NCI-H1930 (cell line): Measurements from ENCODE around the gene DEFB129.
A peak's percentile ranks its signal among the peaks of the same experiment; 100 is the strongest.
"Not testable (repeated sequence)": the region's sequence is repeated elsewhere in the genome, so short reads cannot be mapped to it uniquely, and the experiment has no call there.

Experiments
- DNase-seq, 2 experiments: peaks; one replicate each; lab custom pipeline; 2025; lab: John Stamatoyannopoulos, UW

The DEFB129 gene, protein sequence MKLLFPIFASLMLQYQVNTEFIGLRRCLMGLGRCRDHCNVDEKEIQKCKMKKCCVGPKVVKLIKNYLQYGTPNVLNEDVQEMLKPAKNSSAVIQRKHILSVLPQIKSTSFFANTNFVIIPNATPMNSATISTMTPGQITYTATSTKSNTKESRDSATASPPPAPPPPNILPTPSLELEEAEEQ

GRCh38 chr20:226958-227357 is at the start of gene DEFB129:
TSS of gene DEFB129 (plus strand) at chr20:227258. CDS start at chr20:227289, 31 bp downstream.
- DNase-seq = no peak

DNA sequence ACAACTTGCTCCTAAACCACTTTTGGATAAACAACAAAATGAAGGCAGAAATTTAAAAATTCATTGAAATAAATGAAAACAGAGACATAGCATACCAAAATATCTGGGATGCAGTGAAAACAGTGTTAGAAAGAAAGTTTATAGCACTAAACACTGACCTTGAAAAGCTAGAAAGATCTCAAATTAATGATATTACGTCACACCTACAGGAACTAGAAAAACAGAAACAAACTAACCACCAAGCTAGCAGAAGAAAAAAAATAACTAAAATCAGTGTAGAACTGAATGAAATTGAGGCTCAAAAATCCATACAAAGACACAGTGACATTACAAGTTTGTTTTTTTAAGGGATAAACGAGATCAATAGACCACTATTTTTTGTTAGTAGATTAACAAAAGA is 42.8 kb upstream of the DEFB129 start:
- no peak for DNase-seq

DNA sequence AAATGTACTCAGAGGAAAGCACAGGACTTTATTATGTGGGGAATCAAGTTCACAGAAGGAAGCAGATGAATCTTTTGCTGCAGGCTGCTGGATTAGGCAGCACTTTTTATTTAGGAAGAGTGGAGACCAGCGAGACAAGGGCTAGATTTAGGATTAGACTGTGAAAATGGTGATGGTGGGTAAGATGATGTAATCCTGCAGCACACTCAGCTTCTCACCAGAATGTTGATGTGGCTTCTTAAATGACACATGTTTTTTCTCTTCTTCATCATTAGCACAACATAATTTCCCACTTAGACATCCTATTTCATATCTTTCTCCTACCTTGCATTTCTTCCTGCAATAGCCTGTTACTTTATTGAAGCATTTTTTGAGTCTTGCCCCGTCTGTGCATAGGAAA is 39.3 kb upstream of the DEFB129 start:
- DNase-seq = no peak

DNA sequence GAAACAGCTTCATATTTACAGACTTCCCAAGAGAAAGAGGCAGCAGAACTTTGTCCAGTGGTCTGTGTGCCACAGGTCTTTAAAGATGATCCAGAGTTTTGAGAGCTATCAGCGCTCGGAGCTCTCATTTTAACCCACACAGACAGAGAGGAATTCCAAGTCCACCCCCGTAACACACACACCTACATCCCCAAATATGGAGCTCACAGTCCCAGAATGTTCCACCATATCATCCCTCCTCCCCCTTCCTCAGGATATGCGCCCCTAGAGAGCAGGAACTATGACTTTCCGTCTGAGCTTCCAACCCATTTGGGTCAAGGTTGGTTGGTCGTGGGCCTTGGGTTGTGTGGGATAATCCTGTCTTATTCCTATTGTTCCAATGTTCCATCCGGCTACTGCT is 37.4 kb upstream of the DEFB129 start, which contains the start of gene DEFB128:
TSS of gene DEFB128 (minus strand) at position 101 of the 400 bp plus-strand sequence. CDS start at position 13, 88 bp downstream.
- DNase-seq = no peak

- no peak for DNase-seq
These were observed 28.8 kb upstream of the DEFB129 start for GRCh38 chr20:198225-198624.

DNA sequence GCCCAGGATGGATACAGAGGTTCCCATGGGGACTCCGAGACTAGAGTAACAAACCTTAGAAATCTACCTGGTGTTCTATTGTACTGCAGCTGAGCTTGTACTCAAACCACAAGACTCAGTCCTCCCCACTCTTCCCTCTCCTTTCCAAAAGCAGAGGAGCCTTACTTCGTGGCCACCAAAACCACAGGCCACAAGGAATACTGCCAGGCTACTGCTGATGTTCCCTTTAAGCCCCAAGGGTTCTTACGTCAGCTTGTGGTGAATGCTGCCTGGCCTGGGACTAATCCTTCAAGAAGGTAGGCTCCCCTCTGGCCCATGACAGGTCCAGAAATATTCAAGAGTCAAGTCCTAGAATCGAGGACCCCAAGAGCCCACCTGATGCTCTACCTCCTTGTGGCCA is 27.1 kb upstream of the DEFB129 start:
- no peak for DNase-seq

- not testable (repeated sequence) for DNase-seq
These were observed 23.4 kb upstream of the DEFB129 start for GRCh38 chr20:203630-204029.

DNA sequence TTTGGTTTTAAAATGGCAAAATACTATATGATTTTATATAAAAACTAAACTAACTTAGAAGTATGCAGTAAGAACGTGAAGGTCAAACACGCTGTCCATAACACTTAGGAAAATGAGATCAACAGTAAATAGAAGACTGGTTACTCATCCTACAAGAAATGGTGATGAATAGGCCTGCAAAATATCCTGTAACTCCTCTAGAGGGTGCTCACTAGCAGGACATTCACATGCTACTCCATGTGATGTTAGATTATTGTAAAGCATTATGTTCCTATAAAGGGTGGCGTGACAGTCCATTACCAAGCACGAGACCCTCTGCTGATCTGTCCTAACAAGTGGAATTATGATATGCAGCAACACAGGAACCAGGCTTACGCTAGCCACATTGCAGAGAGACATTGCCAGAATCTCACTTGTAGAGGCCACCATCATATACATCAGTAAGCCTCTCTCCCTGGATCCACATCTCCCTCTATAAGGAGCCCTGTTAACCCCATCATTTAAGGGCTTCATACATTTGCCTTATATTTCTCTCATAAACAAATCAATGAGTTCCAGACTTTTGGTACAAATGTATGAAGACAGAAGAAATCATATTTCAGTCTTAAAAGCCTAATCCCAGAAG is 18.0 kb upstream of the DEFB129 start:
- DNase-seq = peak; percentile 8 to 47

DNA sequence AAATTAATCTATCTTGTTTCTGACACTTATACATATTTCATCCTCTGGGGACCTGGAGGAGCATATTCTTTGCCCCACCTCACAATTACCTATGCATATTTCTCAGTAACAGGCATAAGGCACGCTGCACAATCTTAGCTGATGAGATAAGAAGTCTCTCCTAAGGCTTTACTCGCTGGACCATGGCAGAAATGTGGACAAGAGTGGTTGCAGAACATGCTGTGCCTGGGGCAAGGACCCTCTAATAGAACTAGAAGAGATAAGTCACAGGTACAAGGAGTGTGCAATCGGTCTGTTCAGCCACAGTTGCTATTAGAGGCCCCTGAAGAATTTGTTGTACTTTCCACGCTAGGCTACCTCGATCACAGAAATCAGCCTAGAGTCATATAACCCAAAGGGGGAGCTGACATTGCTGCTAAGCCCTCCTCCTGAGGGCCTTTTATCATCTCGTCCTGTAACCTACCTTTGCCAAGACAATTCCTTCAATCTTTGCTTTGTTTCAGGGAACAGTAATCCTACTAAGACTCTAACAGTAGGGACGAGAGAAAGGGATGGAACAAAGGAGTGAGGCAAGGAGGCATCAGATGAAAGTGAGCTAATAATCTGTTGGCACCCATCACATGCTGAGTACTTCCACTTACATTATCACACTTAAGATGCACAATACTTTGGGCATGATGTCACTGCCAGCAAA is 16.1 kb upstream of the DEFB129 start:
- no peak for DNase-seq

DNA sequence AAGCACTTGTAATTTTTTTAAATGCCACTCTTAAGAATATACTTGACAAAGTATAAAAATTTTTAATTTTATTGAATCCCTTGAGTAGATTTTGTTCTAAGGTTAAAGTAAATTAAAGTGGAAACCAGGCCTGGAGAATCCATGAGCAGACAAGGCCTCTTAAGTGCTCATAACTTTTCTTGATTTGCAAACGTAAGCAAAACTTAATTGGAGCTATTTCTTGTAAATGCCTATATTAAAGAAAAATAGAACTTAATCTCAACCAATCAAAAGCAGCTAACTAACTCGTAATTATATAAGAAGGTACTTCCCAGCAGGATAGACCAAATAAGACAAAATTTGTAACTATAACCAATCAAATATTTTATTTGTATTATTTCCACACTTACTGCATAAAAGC is 12.7 kb upstream of the DEFB129 start:
- DNase-seq = no peak

- DNase-seq = no peak
These were observed 11.3 kb upstream of the DEFB129 start for GRCh38 chr20:215796-216195.

- no peak for DNase-seq
These were observed 9.8 kb upstream of the DEFB129 start for GRCh38 chr20:217266-217665.

GRCh38 chr20:219290-220115 is 7.6 kb upstream of the DEFB129 start:
- DNase-seq = peak in 1 of 2 experiments; percentile 10

- DNase-seq = no peak
These were observed 5.7 kb upstream of the DEFB129 start for GRCh38 chr20:221258-221830.

- DNase-seq = not testable (repeated sequence)
These were observed 1.2 kb upstream of the DEFB129 start for GRCh38 chr20:225879-226278.

- DNase-seq = no peak
These were observed 514 bp downstream of the DEFB129 start for GRCh38 chr20:227439-228105.

DNA sequence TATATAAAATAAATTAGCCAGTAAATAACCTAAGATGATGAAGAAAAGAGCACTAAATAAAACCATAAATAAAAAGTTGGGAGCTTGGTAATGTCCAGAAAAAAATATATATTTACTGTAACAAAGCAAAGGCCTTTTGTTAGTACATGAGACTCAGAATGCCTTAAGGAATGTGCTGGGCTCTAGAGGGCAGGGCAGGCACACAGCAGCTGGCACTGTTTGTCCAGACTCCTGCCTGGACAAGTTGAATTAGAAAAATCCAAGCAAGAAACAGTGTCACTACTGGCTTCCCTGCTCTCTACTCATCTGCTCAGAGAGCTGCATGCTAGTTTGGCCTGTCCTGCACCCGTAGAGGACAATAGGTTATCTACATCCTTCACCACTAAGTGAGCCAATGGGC is 8.8 kb downstream of the DEFB129 start:
- DNase-seq = no peak

DNA sequence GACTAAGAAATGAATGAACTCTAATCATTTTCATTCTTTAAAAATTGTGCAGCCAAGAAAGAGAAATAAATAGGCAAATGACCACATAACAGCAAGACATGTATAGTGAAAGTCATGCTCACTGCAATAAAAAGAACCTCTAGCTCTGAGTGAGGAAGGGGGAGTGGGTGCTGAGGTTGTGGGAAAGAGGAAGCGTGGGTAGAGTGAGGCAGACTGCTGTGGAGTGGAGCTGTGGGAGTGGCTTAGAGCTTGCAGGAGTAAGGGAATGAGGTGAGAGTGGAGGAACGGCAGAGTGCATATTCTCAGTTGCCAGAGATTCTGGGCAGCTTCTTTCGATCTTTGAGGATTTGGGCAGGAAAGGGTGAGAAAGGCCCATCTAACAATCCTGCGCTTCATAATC is 10.4 kb downstream of the DEFB129 start:
- no peak for DNase-seq

- no peak for DNase-seq
These were observed 10.9 kb downstream of the DEFB129 start for GRCh38 chr20:237929-238328.

- DNase-seq = no peak
These were observed 15.8 kb downstream of the DEFB129 start for GRCh38 chr20:242905-243304.

GRCh38 chr20:251354-251753 is 24.3 kb downstream of the DEFB129 start:
- DNase-seq = no peak

- DNase-seq = no peak
These were observed 25.7 kb downstream of the DEFB129 start for GRCh38 chr20:252801-253200.
